ENCODE measurements around the gene TIGD3. TPM values are rescaled to one million over a fixed set of nuclear protein-coding genes. Genes with fewer than 3 reads are reported as not detected.
A peak's percentile ranks its signal among the peaks of the same experiment; 100 is the strongest.

Gene TIGD3
- total RNA-seq, 1 donor from 2014 or later: 0.26 TPM

- Histone ChIP-seq H3K36me3 (ENCODE audit: control insufficient read depth, insufficient read depth, low read length) (no peaks in the 10 kb centered on the region), H3K27me3 (ENCODE audit: control insufficient read depth, insufficient read depth, low read length) (no peaks in the 10 kb centered on the region), H3K4me3 (ENCODE audit: low read depth, low read length) (peak overlapping the region; percentile 84)
- peak; percentile 97 for TF ChIP-seq CTCF (IDR thresholded peaks at IDR 0.05; ENCODE audit: insufficient read depth, low read length, severe bottlenecking)
- FAIRE-seq (no peak), DNase-seq (ENCODE audit: low read depth) (no peak)
These were observed 39.2 kb upstream of the TIGD3 start for GRCh38 chr11:65315204-65315865.

- H3K36me3 ChIP-seq (ENCODE audit: control insufficient read depth, insufficient read depth, low read length): peaks cover 3% of the 10 kb centered on the region
- H3K27me3 ChIP-seq (ENCODE audit: control insufficient read depth, insufficient read depth, low read length): no peaks in the 10 kb centered on the region
- no peak for TF ChIP-seq CTCF (IDR thresholded peaks at IDR 0.05; ENCODE audit: insufficient read depth, low read length, severe bottlenecking)
- peak overlapping the region; percentile 84 for H3K4me3 ChIP-seq (ENCODE audit: low read depth, low read length)
- DNase-seq (ENCODE audit: low read depth) (no peak), FAIRE-seq (no peak)
These were observed 38.7 kb upstream of the TIGD3 start for GRCh38 chr11:65315866-65316226.

DNA sequence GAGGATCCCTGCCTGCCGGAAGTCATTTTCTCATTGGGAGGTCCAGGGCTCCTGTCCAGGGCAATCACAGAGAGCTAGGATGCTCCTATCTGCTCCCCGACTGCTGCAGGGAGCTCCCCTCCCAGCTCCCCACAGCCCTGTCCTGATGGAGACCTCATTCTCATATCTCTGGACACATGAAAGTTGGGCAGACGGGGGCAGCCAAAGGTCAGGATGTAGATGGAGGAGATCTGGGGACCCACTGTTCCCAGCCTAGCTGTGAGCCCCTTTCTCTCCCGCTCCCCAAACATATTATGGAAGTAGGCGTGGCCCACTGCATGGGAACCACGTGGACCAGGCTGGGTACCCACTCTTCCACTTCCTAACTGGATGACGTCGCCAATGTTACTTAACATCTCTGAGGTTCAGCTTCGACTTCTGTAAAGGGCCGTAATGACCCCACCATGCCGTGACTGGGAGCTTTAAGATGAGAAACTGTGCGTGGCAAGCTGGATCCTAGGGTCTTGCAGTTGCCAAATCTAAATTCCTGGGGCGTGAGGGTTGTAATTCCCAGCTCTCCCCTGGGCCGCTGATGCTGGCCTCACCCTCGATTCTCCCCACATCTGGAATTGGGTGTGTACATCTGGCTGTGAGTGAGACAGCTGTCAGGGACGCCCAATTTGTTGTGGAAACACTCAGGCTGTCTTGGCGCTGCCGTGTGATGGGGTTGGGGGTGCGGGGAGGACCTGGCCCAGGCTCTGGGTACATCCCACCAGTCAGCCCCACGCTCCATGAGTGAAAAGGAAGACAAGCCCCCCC, 38.1 kb upstream of the TIGD3 start:
- no peak for TF ChIP-seq CTCF (IDR thresholded peaks at IDR 0.05; ENCODE audit: insufficient read depth, low read length, severe bottlenecking)
- DNase-seq (ENCODE audit: low read depth): peak; percentile 67
- Histone ChIP-seq H3K27me3 (ENCODE audit: control insufficient read depth, insufficient read depth, low read length) (no peaks in the 10 kb centered on the region), H3K4me3 (ENCODE audit: low read depth, low read length) (peak overlapping the region; percentile 84), H3K36me3 (ENCODE audit: control insufficient read depth, insufficient read depth, low read length) (peaks cover 7% of the 10 kb centered on the region)
- peak; percentile 18 for FAIRE-seq

GRCh38 chr11:65317025-65317786, 37.3 kb upstream of the TIGD3 start:
- H3K27me3 ChIP-seq (ENCODE audit: control insufficient read depth, insufficient read depth, low read length): no peaks in the 10 kb centered on the region
- no peak for FAIRE-seq
- peaks cover 14% of the 10 kb centered on the region for H3K36me3 ChIP-seq (ENCODE audit: control insufficient read depth, insufficient read depth, low read length)
- H3K4me3 ChIP-seq (ENCODE audit: low read depth, low read length): no peak overlapping the region
- TF ChIP-seq CTCF (IDR thresholded peaks at IDR 0.05; ENCODE audit: insufficient read depth, low read length, severe bottlenecking): no peak
- DNase-seq (ENCODE audit: low read depth): peak; percentile 80

DNA sequence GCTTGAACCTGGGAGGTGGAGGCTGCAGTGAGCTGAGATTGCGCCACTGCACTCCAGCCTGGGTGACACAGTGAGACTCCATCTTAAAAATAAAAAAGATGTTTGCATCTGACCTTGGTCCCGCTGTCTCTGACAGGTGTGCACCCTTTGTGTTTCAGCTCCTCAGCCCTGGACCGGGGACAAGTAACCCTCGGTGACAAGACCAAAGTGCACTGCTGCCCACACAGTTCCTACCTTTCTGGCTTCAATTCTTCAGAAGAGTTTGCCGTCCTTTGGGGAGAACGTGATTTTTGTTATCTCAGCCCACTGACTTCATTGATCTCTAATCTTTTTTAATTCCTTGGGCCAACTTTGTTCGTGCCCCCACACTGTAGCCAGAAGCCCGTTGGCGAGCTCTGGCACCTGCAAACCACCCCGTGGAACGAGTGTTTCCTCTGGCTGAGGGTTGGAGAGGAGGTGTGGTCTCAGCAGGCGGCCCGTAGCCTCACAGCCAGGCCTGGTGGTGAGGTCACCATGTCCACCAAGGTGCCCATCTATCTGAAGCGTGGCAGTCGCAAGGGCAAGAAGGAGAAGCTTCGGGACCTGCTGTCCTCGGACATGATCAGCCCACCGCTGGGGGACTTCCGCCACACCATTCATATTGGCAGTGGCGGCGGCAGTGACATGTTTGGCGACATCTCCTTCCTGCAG, 34.0 kb upstream of the TIGD3 start:
- no peak for TF ChIP-seq CTCF (IDR thresholded peaks at IDR 0.05; ENCODE audit: insufficient read depth, low read length, severe bottlenecking)
- Histone ChIP-seq H3K27me3 (ENCODE audit: control insufficient read depth, insufficient read depth, low read length) (no peaks in the 10 kb centered on the region), H3K36me3 (ENCODE audit: control insufficient read depth, insufficient read depth, low read length) (peaks cover 19% of the 10 kb centered on the region), H3K4me3 (ENCODE audit: low read depth, low read length) (no peak overlapping the region)
- no peak for FAIRE-seq
- DNase-seq (ENCODE audit: low read depth): no peak
